H4 (cell line): Measurements from ENCODE around the gene SHC4. TPM values are rescaled to one million over a fixed set of nuclear protein-coding genes. Genes with fewer than 3 reads are reported as not detected.
"Not testable (repeated sequence)": the region's sequence is repeated elsewhere in the genome, so short reads cannot be mapped to it uniquely, and the experiment has no call there.

Experiments
- DNase-seq: peaks from one replicate; pipeline ENCODE4 v3.0.0-alpha.2; 2015; ENCODE audit warnings: low spot score
- total RNA-seq: library from RNA; depleted of rRNA; stranded (reverse); fragments of >200 nt; shearing (Covaris generic); gene quantifications from 2 replicates; pipeline ENCODE4 v1.2.3, GENCODE V29; 2014

The SHC4 gene
- total RNA-seq, 1 experiment from 2014 or later, result 0.93 TPM

DNA sequence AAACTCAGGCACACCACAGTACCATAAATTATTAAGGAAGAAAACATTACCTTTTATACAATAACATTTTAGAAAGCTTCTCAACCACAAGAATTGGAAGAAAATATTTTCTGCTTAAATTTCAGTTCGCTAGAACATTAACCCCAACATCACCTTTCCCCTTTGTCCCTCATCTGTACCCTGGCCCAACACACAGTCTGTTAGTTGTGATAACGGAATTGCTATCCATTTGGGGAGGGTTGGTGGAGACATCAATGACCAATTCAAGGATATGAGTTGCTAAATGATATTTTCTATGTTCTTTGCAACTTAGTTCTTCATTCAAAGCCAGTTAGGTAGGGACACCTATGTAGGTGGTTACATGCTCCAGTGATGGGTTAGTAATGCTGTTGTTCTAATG, 80.0 kb downstream of the SHC4 start:
- DNase-seq, result no peak

GRCh38 chr15:48880070-48880634, 83.6 kb downstream of the SHC4 start:
- DNase-seq, result no peak

GRCh38 chr15:48877630-48878595, 85.8 kb downstream of the SHC4 start, which contains the start of gene EID1:
Gene EID1 (plus strand): TSS chr15:48878134. CDS start chr15:48878177, 43 bp downstream.
- DNase-seq, result peak; percentile 94

GRCh38 chr15:48876057-48876456, 87.7 kb downstream of the SHC4 start:
- DNase-seq, result no peak

GRCh38 chr15:48875241-48875960, 88.3 kb downstream of the SHC4 start:
- no peak for DNase-seq

DNA sequence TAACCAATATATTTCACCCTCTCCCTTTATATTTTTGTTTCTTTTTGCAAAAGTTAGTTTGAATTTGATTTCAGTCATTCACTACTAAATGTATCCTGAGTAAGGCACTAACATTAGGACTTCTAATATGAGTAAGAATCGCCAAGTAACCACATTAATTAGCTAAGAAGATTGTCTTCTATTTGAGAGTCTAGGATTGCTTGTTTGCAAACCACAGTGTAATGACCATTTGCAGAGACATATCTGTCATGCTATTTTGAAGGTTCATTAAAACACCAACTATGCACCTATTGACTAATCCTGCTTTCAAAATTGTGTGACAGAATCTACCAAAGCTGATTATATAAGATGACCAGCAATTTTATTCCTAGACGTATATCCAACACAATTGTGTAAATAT, 91.1 kb downstream of the SHC4 start:
- DNase-seq, result no peak

- DNase-seq, result no peak
These were observed 92.2 kb downstream of the SHC4 start for GRCh38 chr15:48871542-48871941.

GRCh38 chr15:48869966-48870365, 93.8 kb downstream of the SHC4 start:
- DNase-seq, result no peak

GRCh38 chr15:48868536-48868935, 95.2 kb downstream of the SHC4 start:
- peak; percentile 82 for DNase-seq

GRCh38 chr15:48868023-48868422, 95.7 kb downstream of the SHC4 start:
- no peak for DNase-seq

DNA sequence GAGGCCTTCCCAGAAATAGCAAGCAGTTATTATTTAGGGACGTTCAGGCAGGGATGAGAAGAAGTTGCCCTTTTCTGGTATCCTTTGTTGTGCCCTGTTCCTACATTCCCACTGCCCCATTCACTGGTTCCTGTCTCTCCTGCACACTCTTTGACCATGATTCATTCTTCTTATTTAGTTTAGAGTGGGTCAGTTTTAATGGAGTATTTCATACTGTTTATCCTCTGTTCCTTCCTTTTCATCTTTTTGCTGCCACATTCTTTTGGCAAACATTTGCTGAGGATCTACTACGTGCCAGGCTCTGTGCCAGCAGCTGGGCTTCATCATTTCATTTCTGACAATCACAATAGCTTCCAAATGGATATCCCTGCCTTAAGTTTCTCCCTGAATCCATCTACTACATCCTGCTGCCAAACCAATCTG, 97.6 kb downstream of the SHC4 start:
- DNase-seq, result peak; percentile 73

DNA sequence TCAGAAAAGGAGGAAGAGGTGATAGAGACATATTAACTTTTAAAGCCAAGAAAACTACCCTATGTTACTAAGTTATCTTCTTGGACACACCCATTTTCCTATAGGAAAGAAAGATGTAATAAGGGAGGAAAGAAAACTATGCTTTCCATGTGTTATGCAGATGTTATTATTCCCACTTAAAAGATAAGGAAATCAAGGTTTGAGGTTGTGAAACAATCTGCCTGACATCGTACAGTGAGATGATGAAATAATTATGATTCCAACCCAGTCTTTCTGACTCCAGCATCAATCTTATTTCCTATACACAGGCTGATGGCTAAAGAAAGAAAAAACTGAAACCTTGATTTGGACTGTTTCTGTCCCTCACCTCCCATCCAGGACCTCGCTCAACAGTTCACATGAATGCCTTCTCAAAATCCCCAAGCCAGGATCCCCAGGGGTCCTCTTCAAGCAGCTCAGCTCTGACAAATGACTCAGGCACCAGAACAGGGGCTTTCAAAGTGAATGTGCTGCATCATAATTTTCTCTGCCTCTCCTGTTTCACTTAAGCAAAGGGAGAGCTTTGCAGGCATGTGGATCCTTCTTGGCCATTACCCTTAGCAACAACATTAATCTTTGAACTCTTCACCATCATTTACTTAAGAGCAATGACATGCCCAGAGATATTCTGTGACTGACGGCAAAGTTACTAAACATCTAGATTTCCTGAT, 98.2 kb downstream of the SHC4 start:
- peak; percentile 47 for DNase-seq

DNA sequence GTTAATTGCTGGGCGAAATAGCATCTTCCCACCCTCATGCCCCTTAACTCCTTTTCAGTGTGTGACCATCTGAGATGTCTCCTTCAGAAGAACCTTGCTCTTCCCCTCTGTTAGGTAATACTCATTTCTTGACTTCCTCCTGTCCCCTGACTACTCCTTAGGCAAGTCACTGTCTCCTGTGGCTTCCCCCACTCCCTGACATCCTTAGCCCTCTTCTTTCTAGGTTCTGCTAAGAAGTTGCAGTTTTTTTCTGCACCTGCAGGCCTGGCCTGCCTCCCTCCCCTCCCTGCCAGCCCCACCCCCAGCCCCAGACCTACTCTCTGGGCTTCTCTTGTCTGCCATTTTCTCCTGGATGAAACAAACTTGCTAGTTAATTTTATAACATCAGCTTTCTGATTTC, 101.0 kb downstream of the SHC4 start:
- no peak for DNase-seq

DNA sequence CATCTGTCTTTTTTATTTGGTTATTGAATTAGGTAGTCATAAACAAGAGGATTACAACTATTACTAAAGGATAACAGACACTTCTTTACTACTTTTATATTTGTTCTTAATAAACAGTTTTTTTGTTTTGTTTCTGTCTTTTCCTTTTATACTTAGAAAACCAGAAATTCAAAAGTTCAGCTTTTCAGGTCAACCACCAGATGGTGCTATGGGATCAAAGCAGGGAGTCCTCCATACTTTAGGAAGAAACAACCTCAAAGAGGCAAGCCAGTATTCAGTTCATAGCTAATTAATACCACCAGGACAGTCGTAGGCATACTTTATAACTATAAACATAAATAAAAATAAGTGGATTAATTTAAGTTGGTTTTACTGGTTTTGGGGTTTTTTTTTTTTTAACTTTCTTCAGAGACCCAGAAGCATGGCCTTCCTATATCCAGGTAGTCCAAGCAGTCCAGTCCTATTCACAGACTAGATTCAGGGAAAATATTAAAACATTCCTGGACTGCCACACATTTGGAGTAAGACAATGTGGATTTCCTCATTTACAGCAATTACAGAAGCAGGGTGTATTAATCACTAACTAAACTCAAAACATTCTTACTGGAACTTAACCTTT, 101.8 kb downstream of the SHC4 start:
- DNase-seq, result peak; percentile 72

GRCh38 chr15:48859426-48859825, 104.3 kb downstream of the SHC4 start:
- DNase-seq, result no peak

- peak; percentile 87 for DNase-seq
These were observed 105.3 kb downstream of the SHC4 start for GRCh38 chr15:48858401-48858800.

GRCh38 chr15:48856942-48857341, 106.8 kb downstream of the SHC4 start:
- DNase-seq, result peak; percentile 81

DNA sequence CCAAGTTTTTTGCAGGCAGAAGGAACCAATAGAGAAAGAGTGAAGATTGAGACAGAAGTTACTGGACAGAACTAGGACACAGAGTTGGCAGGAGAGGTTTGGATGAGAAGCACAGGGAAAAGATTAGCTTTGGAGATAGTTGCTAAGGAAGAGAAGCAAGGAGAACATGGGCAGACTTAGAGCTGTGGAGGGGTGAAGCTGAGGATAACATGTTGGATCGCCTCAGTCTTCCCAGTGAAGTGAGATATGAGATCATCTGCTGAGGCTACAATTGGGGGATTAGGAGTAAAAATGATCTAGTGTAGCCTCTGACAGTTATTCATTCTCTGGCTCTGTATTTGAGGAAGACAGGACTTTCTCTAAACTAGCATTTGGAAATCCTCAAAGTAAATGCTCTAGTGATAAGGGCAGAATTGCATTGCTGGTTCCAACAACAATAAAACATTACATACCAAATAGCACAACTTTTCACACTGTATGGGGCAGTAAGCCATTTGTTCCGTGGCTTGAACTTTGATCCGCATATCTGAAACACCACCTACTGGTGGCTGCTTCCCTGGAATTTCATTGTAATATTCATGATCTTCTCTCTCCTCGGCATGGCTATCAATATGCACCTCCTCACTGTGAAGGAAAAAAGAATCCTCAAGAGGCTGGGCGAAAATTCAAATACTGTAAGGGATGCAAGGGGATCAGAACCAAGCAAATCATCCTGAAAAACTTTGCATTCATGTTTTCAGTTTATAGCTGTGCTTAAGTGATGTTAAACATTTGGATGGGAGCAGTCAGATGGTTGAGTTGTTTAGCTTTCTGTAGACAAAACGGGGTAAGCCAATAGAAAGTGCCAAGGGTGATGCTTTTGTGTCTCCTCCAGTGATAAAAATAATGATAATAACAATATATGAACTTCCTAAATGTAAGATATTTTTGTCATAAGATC, 107.9 kb downstream of the SHC4 start:
- DNase-seq, result peak; percentile 26

GRCh38 chr15:48854434-48854833, 109.3 kb downstream of the SHC4 start:
- DNase-seq, result not testable (repeated sequence)

DNA sequence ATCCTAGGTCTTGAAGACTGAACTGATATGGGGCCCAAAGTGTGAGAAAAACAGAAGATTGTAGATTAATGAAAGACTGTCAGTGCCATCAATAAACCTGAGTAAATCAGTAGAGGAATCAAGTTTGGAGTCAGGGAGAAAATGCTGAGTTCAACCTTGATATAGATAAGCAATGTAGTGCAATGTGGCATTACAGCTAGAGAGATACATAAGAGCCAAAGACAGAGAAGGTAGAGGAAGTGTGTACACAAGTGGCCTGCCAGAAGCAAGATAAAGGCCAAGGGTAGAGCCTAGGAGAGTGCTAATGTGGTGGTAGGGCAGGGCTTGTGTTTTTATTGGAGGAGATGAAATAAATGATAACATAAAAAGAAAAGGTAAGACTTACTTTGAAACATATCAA, 111.8 kb downstream of the SHC4 start:
- no peak for DNase-seq
